HepG2 (cell line): ENCODE data around the gene ANKRD29. TPM values are rescaled to one million over a fixed set of nuclear protein-coding genes. Genes with fewer than 3 reads are reported as not detected.

Source experiments
- BRD4 ChIP-seq: sonication (generic); formaldehyde crosslinking; IDR thresholded peaks from 2 replicates; pipeline ENCODE4 v1.4.0; 2020; ENCODE audit warnings: missing genetic modification reagents
- SMAD1 ChIP-seq: sonication (generic); formaldehyde crosslinking; IDR thresholded peaks from 2 replicates; pipeline ENCODE4 v1.4.0; 2020; ENCODE audit warnings: missing genetic modification reagents, low read depth, mild to moderate bottlenecking, borderline replicate concordance
- SMYD3 ChIP-seq: sonication (generic); formaldehyde crosslinking; IDR thresholded peaks from 2 replicates; pipeline ENCODE4 v1.8.1; 2023; ENCODE audit warnings: mild to moderate bottlenecking, missing genetic modification reagents
- SP4 ChIP-seq: sonication (generic); formaldehyde crosslinking; IDR thresholded peaks from 2 replicates; pipeline ENCODE4 v1.8.1; 2023; ENCODE audit warnings: mild to moderate bottlenecking, missing genetic modification reagents
- ZNF598 ChIP-seq: sonication (generic); formaldehyde crosslinking; IDR thresholded peaks from 2 replicates; pipeline ENCODE4 v1.5.1; 2020; ENCODE audit warnings: mild to moderate bottlenecking, missing genetic modification reagents, borderline replicate concordance
- ZNF616 ChIP-seq: sonication (generic); formaldehyde crosslinking; IDR thresholded peaks from 2 replicates; pipeline ENCODE4 v1.5.0; 2020; ENCODE audit warnings: low read depth, mild to moderate bottlenecking, missing genetic modification reagents
- ZNF746 ChIP-seq: sonication (generic); formaldehyde crosslinking; IDR thresholded peaks from 2 replicates; pipeline ENCODE4 v1.8.0; 2022; ENCODE audit warnings: mild to moderate bottlenecking, missing genetic modification reagents
- ZNF761 ChIP-seq: sonication (generic); formaldehyde crosslinking; conservative IDR thresholded peaks from 2 replicates; pipeline ENCODE4 v1.4.0; 2020; ENCODE audit warnings: mild to moderate bottlenecking, missing genetic modification reagents
- ZNF780A ChIP-seq: sonication (generic); formaldehyde crosslinking; IDR thresholded peaks from 2 replicates; pipeline ENCODE4 v1.8.0; 2022; ENCODE audit warnings: mild to moderate bottlenecking, missing genetic modification reagents, moderate library complexity
- polyA plus RNA-seq, 8 experiments: library from polyadenylated mRNA; depleted of rRNA in 3 of 8; stranded (reverse) in 7 of 8; unstranded in 1 of 8; fragments of >200 nt; fragmentation: Illumina TruSeq in 4 of 8; extraction: Trizol in 4 of 8; gene quantifications; 2 replicates each; pipeline versions ENCODE4 v1.2.1 to v1.2.3, GENCODE V29; 2011 to 2016; ENCODE audit warnings: low read depth in 4 of 8, missing spikeins in 1 of 8, mixed read lengths in 1 of 8; ENCODE audit not compliant: insufficient read depth in 1 of 8
- total RNA-seq, 5 experiments: library from RNA; depleted of rRNA; stranded (reverse); fragments of >200 nt; fragmentation: Illumina TruSeq; extraction: Trizol; gene quantifications; 2 replicates each; pipeline ENCODE4 v1.2.3, GENCODE V29; 2016; ENCODE audit warnings: low read depth in 1 of 5
- TF ChIP-seq, protein P1 (sequence below): sonication (generic); formaldehyde crosslinking; IDR thresholded peaks from 2 replicates; pipeline ENCODE4 v1.9.0; 2021; ENCODE audit warnings: missing genetic modification reagents, borderline replicate concordance
- TF ChIP-seq, protein P2 (sequence below): sonication (generic); formaldehyde crosslinking; IDR thresholded peaks from 2 replicates; pipeline ENCODE4 v1.8.0; 2022; ENCODE audit warnings: missing genetic modification reagents, mild to moderate bottlenecking, inconsistent platforms, borderline replicate concordance
- TF ChIP-seq, protein P3 (sequence below): sonication (generic); formaldehyde crosslinking; IDR thresholded peaks from 2 replicates; pipeline ENCODE4 v1.8.1; 2023; ENCODE audit warnings: mild to moderate bottlenecking, inconsistent platforms, moderate library complexity, missing genetic modification reagents, borderline replicate concordance

The ANKRD29 gene
- total and polyA plus RNA-seq, 2 of the 13 experiments (the other 11 are each of a cell fraction or from before 2014, with no cell fraction given): not detected

DNA sequence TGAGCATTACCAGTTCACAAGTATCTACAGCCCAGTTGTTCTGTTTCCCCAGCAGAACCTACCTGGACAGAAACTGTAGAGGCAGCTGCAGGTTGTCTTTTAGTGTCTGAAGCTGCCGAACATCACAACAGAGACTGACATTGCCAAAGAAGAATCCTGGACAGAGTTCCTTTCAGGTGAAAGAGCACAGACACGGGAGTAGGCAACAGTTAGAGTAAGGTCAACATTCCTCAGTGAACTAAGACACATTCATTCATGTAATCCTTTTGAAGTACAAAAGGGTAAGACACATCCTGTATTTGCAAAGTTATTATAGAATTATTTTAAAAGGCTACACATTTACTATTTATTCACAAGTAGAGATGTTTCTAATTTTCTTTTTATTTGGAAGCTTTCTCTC lies 90.7 kb downstream of the ANKRD29 start (continued):
- TF ChIP-seq, protein P1, sequence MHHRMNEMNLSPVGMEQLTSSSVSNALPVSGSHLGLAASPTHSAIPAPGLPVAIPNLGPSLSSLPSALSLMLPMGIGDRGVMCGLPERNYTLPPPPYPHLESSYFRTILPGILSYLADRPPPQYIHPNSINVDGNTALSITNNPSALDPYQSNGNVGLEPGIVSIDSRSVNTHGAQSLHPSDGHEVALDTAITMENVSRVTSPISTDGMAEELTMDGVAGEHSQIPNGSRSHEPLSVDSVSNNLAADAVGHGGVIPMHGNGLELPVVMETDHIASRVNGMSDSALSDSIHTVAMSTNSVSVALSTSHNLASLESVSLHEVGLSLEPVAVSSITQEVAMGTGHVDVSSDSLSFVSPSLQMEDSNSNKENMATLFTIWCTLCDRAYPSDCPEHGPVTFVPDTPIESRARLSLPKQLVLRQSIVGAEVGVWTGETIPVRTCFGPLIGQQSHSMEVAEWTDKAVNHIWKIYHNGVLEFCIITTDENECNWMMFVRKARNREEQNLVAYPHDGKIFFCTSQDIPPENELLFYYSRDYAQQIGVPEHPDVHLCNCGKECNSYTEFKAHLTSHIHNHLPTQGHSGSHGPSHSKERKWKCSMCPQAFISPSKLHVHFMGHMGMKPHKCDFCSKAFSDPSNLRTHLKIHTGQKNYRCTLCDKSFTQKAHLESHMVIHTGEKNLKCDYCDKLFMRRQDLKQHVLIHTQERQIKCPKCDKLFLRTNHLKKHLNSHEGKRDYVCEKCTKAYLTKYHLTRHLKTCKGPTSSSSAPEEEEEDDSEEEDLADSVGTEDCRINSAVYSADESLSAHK (CRISPR knock-in tag): no peak
- TF ChIP-seq ZNF598 (CRISPR knock-in tag) (no peak), ZNF616 (no peak), ZNF780A (no peak), BRD4 (CRISPR knock-in tag) (no peak), SMAD1 (no peak), SMYD3 (CRISPR knock-in tag) (no peak), ZNF746 (CRISPR knock-in tag) (no peak), SP4 (CRISPR knock-in tag) (no peak), ZNF761 (CRISPR knock-in tag) (no peak)
- TF ChIP-seq, protein P2, sequence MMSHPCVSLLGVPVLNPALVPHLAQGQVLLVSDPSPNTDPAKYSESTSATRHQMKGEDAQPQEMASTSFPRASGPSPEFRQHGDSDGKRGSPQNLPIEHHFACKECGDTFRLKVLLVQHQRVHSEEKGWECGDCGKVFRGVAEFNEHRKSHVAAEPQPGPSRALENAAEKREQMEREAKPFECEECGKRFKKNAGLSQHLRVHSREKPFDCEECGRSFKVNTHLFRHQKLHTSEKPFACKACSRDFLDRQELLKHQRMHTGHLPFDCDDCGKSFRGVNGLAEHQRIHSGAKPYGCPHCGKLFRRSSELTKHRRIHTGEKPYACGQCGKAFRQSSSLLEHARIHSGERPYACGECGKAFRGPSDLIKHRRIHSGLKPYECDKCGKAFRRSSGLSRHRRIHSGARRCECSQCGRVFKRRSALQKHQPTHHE (CRISPR knock-in tag): no peak
- TF ChIP-seq, protein P3, sequence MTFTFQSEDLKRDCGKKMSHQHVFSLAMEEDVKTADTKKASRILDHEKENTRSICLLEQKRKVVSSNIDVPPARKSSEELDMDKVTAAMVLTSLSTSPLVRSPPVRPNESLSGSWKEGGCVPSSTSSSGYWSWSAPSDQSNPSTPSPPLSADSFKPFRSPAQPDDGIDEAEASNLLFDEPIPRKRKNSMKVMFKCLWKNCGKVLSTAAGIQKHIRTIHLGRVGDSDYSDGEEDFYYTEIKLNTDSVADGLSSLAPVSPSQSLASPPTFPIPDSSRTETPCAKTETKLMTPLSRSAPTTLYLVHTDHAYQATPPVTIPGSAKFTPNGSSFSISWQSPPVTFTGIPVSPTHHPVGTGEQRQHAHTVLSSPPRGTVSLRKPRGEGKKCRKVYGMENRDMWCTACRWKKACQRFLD (CRISPR knock-in tag): no peak
